ENCODE data around the gene STARD5. TPM values are rescaled to one million over a fixed set of nuclear protein-coding genes. Genes with fewer than 3 reads are reported as not detected.

The STARD5 gene
- total and polyA plus RNA-seq, 9 of the 15 experiments (the other 6 are each of a cell fraction or from before 2014, with no cell fraction given), result 1.7 to 5.7 (median 2.2) TPM

- TF ChIP-seq PHTF2 (CRISPR knock-in tag; IDR thresholded peaks at IDR 0.05), result no peak
- no peak for TF ChIP-seq SUPT5H (IDR thresholded peaks at IDR 0.05)
Measured at GRCh38 chr15:81308260-81308659, 15.7 kb downstream of the STARD5 start (continued).

- Histone ChIP-seq H3K36me3 (ENCODE audit: control insufficient read depth, insufficient read depth, low read length) (peaks cover 23% of the 10 kb centered on the region; the same call in 1 of the 3 replicates), H3K79me2 (ENCODE audit: control insufficient read depth, insufficient read depth, low read length) (no peaks in the 10 kb centered on the region), H2AFZ (ENCODE audit: low read depth, low read length) (no peak overlapping the region), H4K20me1 (replicated peaks; ENCODE audit: control insufficient read depth, insufficient read depth, low read length) (no peaks in the 10 kb centered on the region; the same call in 1 of the 2 replicates), H3K4me1 (replicated peaks in 1 of 2; ENCODE audit: control insufficient read depth in 2 of 2, insufficient read depth in 2 of 2, low read length in 2 of 2) (no peaks in the 10 kb centered on the region), H3K9me3 (replicated peaks; ENCODE audit: control insufficient read depth, insufficient read depth, low read depth, low read length) (no peaks in the 10 kb centered on the region), H3K27ac (ENCODE audit: extremely low read depth, low read depth, low read length) (no peak overlapping the region), H3K27me3 (ENCODE audit: control insufficient read depth in 2 of 2, insufficient read depth in 2 of 2, low read length in 2 of 2) (no peaks in the 10 kb centered on the region), H3K9ac (ENCODE audit: insufficient read depth in 1 of 2, low read depth in 2 of 2, low read length in 2 of 2) (no peak overlapping the region), H3K9me1 (ENCODE audit: control insufficient read depth, insufficient read depth, low read length) (no peaks in the 10 kb centered on the region), H3K4me3 (no peak overlapping the region), H3K4me2 (ENCODE audit: insufficient read depth, low read length) (no peak overlapping the region)
- ATAC-seq, result no peak
- WGBS (ENCODE audit: insufficient coverage, low coverage, missing lambda C conversion rate), result 61% methylated on average over 4 of the region's 5 CpGs
- FAIRE-seq, result no peak
- ChIA-PET POLR2A (no interaction called here), CTCF (ENCODE audit: low intra/inter-chr PET ratio) (no interaction called here)
- DNase-seq (ENCODE audit: extremely low read depth in 1 of 4, low spot score in 3 of 4), result no peak
- intact Hi-C loops (cut with micrococcal nuclease) (no loop called here), in situ Hi-C loops (cut with MboI) (no loop called here)
- BruUV-seq (replicated peaks), result no TSS peak
- TF ChIP-seq NR2F6 (CRISPR knock-in tag; IDR thresholded peaks at IDR 0.05) (no peak), TCF15 (CRISPR knock-in tag; IDR thresholded peaks at IDR 0.05) (no peak), HCFC1 (IDR thresholded peaks at IDR 0.05; ENCODE audit: low read depth, low read length) (no peak), BCL6 (CRISPR knock-in tag; IDR thresholded peaks at IDR 0.05) (no peak), ZKSCAN3 (CRISPR knock-in tag; IDR thresholded peaks at IDR 0.05) (no peak), CUX1 (CRISPR knock-in tag; IDR thresholded peaks at IDR 0.05) (no peak), NR0B1 (IDR thresholded peaks at IDR 0.05; ENCODE audit: partially characterized antibody) (no peak), NFE2 (IDR thresholded peaks at IDR 0.05; ENCODE audit: low read depth) (no peak), CHAMP1 (IDR thresholded peaks at IDR 0.05) (no peak), NR1H2 (CRISPR knock-in tag; IDR thresholded peaks at IDR 0.05) (no peak), SP2 (IDR thresholded peaks at IDR 0.05; ENCODE audit: extremely low read depth, low read depth, low read length, poor library complexity, severe bottlenecking) (no peak)
Measured at GRCh38 chr15:81304226-81304625, 19.7 kb downstream of the STARD5 start.
